Measurements from ENCODE around the gene SUGP2. TPM values are rescaled to one million over a fixed set of nuclear protein-coding genes. Genes with fewer than 3 reads are reported as not detected.

The SUGP2 gene
- total and polyA plus RNA-seq, 4 donors: 27.6 to 73.4 (median 59.6) TPM

GRCh38 chr19:18948976-18949356 is 84.4 kb downstream of the SUGP2 start:
- no peaks in the 10 kb centered on the region for H3K4me1 ChIP-seq (ENCODE audit: control insufficient read depth in 5 of 5, insufficient read depth in 5 of 5, low read length in 5 of 5)
- no peak overlapping the region for H3K9ac ChIP-seq (ENCODE audit: insufficient read depth in 1 of 2, low read length in 2 of 2)
- H3K36me3 ChIP-seq (ENCODE audit: control insufficient read depth in 4 of 4, insufficient read depth in 4 of 4, low read length in 4 of 4): no peaks in the 10 kb centered on the region
- no peak overlapping the region for H3K27ac ChIP-seq (ENCODE audit: low read depth in 1 of 2, low read length in 1 of 2)
- H3K27me3 ChIP-seq (ENCODE audit: control insufficient read depth in 3 of 3, insufficient read depth in 3 of 3, low read length in 2 of 3): no peaks in the 10 kb centered on the region
- DNase-seq (no peak), ATAC-seq (ENCODE audit: insufficient read depth, low FRiP score) (no peak)
- no peak for TF ChIP-seq CTCF (IDR thresholded peaks at IDR 0.05; ENCODE audit: control extremely low read depth, extremely low read depth)
- 86 to 95% methylated on average over 5 of the region's 5 CpGs for WGBS, 2 donors
- no peaks in the 10 kb centered on the region for H3K9me3 ChIP-seq (ENCODE audit: control insufficient read depth in 4 of 4, insufficient read depth in 3 of 4, low read length in 3 of 4)
- H3K4me3 ChIP-seq: no peak overlapping the region

GRCh38 chr19:18948075-18948975 is 85.0 kb downstream of the SUGP2 start:
- no peaks in the 10 kb centered on the region for H3K36me3 ChIP-seq (ENCODE audit: control insufficient read depth in 4 of 4, insufficient read depth in 4 of 4, low read length in 4 of 4)
- no peak overlapping the region for H3K27ac ChIP-seq (ENCODE audit: low read depth in 1 of 2, low read length in 1 of 2)
- 81 to 85% methylated on average over 15 of the region's 15 CpGs for WGBS, 2 donors
- H3K27me3 ChIP-seq (ENCODE audit: control insufficient read depth in 3 of 3, insufficient read depth in 3 of 3, low read length in 2 of 3): no peaks in the 10 kb centered on the region
- no peaks in the 10 kb centered on the region for H3K4me1 ChIP-seq (ENCODE audit: control insufficient read depth in 5 of 5, insufficient read depth in 5 of 5, low read length in 5 of 5)
- H3K9ac ChIP-seq (ENCODE audit: insufficient read depth in 1 of 2, low read length in 2 of 2): no peak overlapping the region
- TF ChIP-seq CTCF (IDR thresholded peaks at IDR 0.05; ENCODE audit: control extremely low read depth, extremely low read depth): no peak
- H3K4me3 ChIP-seq: no peak overlapping the region
- no peak for DNase-seq
- no peak for ATAC-seq (ENCODE audit: insufficient read depth, low FRiP score)
- H3K9me3 ChIP-seq (ENCODE audit: control insufficient read depth in 4 of 4, insufficient read depth in 3 of 4, low read length in 3 of 4): no peaks in the 10 kb centered on the region

GRCh38 chr19:18946918-18947317 is 86.4 kb downstream of the SUGP2 start:
- H3K4me3 ChIP-seq: no peak overlapping the region
- no peak overlapping the region for H3K9ac ChIP-seq (ENCODE audit: insufficient read depth in 1 of 2, low read length in 2 of 2)
- no peaks in the 10 kb centered on the region for H3K4me1 ChIP-seq (ENCODE audit: control insufficient read depth in 5 of 5, insufficient read depth in 5 of 5, low read length in 5 of 5)
- H3K9me3 ChIP-seq (ENCODE audit: control insufficient read depth in 4 of 4, insufficient read depth in 3 of 4, low read length in 3 of 4): no peaks in the 10 kb centered on the region
- DNase-seq: no peak
- ATAC-seq (ENCODE audit: insufficient read depth, low FRiP score): no peak
- H3K36me3 ChIP-seq (ENCODE audit: control insufficient read depth in 4 of 4, insufficient read depth in 4 of 4, low read length in 4 of 4): no peaks in the 10 kb centered on the region
- no peak overlapping the region for H3K27ac ChIP-seq (ENCODE audit: low read depth in 1 of 2, low read length in 1 of 2)
- no peak for TF ChIP-seq CTCF (IDR thresholded peaks at IDR 0.05; ENCODE audit: control extremely low read depth, extremely low read depth)
- H3K27me3 ChIP-seq (ENCODE audit: control insufficient read depth in 3 of 3, insufficient read depth in 3 of 3, low read length in 2 of 3): no peaks in the 10 kb centered on the region
- 88 to 94% methylated on average over 14 of the region's 14 CpGs for WGBS, 2 donors

Data from lung (tissue), 12 donors.